ENCODE data around the gene NMNAT3.

NMNAT3 gene

DNA sequence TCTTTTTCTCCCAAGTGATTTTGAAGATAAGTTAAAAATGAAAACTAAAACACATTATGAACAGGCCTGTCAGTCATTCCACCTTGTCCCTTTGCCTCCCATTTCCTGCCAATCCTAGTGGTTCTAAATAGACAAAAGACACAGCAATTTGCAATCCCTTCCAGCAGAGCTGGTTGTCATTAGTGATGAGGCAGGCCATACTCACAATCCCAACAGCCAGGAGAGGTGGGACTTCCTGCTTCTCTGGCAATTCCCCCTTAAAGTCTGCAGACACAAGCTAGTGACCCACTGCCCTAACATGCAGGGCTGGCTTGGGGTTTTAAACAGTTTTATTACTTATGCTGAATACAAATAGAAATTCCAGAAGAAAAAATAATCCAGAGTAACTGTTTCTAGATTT is 99.9 kb downstream of the NMNAT3 start:
- no peak overlapping the region for H3K9ac ChIP-seq (ENCODE audit: low read length)
- H3K9me3 ChIP-seq (ENCODE audit: low read length), result no peaks in the 10 kb centered on the region
- H3K4me3 ChIP-seq (ENCODE audit: low read depth in 1 of 2, low read length in 2 of 2), result no peak overlapping the region
- no peak overlapping the region for H3K27ac ChIP-seq (ENCODE audit: low read depth, low read length)
- no peaks in the 10 kb centered on the region for H3K36me3 ChIP-seq (ENCODE audit: insufficient read depth, low read length)
- no peaks in the 10 kb centered on the region for H3K27me3 ChIP-seq (ENCODE audit: control insufficient read depth in 1 of 2, insufficient read depth in 2 of 2, low read length in 2 of 2)
- peaks cover 13% of the 10 kb centered on the region for H3K4me1 ChIP-seq (ENCODE audit: insufficient read depth, low read length)

DNA sequence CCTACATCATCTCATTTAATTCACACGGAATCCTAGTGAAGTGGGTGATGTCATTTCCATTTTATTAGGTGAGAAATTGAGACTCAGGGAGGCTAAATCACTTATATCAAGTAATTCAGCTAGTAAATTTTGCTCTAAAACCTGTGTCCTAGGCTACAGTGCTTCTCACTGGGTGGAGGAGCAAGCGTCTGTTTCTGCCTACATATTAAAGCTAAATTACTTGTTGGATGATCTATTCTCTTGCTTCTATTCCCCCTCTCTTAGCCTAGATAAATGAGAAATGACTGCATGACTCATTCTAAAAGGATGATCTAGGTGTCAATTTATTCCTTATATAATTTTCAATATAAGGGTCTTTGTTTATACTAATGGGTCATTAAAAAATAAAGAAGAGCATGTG is 100.4 kb downstream of the NMNAT3 start:
- no peak overlapping the region for H3K9ac ChIP-seq (ENCODE audit: low read length)
- H3K27me3 ChIP-seq (ENCODE audit: control insufficient read depth in 1 of 2, insufficient read depth in 2 of 2, low read length in 2 of 2), result no peaks in the 10 kb centered on the region
- no peak overlapping the region for H3K4me3 ChIP-seq (ENCODE audit: low read depth in 1 of 2, low read length in 2 of 2)

DNA sequence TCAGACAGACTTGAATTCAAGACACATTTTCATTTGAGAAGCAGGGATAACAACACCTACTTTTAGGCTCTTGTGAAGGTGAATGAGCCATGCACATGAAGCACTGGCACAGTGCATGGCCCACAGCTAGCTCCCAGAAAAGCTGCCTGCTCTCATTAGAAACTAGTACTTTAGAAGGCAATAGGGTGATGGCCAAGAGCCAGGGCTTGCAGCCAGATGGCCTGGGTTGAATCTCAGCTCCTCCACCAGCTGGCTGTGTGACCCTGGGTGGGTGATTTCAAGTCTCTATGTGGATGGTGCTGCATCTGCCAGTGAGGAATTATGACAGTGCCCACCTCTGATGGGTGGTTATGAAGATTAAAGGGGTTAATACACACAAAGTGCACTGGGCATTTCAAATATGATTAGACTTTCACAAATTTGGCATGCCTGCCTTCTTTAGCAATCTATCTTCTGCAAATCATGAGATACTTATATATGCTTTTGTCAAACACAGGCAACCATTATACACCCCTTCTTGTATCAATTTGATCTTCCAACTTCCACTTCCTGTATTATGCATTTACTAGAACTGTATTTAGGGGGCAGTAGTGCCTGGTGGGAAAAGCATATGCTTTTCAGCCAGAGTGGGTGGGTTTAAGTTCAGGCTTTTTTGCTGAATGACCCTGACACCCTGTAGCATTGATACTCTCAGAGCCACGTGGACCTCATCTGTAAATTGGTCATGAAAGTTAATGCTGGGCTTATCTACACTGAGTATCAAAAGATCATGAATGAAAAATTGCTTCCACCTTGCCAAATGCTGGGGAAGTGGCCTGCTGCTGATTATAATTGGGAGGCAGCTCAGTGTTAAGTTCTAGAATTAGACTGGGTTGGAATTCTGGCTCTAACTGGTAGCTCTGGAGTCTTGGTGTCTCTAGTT is 103.5 kb downstream of the NMNAT3 start:
- no peaks in the 10 kb centered on the region for H3K36me3 ChIP-seq (ENCODE audit: insufficient read depth, low read length)
- no peaks in the 10 kb centered on the region for H3K27me3 ChIP-seq (ENCODE audit: control insufficient read depth in 1 of 2, insufficient read depth in 2 of 2, low read length in 2 of 2)
- H3K4me3 ChIP-seq (ENCODE audit: low read depth in 1 of 2, low read length in 2 of 2), result no peak overlapping the region
- no peak overlapping the region for H3K9ac ChIP-seq (ENCODE audit: low read length)
- no peaks in the 10 kb centered on the region for H3K9me3 ChIP-seq (ENCODE audit: low read length)
- H3K27ac ChIP-seq (ENCODE audit: low read depth, low read length), result no peak overlapping the region
- peaks cover 13% of the 10 kb centered on the region for H3K4me1 ChIP-seq (ENCODE audit: insufficient read depth, low read length)

More for the DNA sequence above, 100.4 kb downstream of the NMNAT3 start:
- Histone ChIP-seq H3K27ac (ENCODE audit: low read depth, low read length) (no peak overlapping the region), H3K36me3 (ENCODE audit: insufficient read depth, low read length) (no peaks in the 10 kb centered on the region), H3K4me1 (ENCODE audit: insufficient read depth, low read length) (peaks cover 13% of the 10 kb centered on the region), H3K9me3 (ENCODE audit: low read length) (no peaks in the 10 kb centered on the region)

GRCh38 chr3:139572847-139573672 is 104.7 kb downstream of the NMNAT3 start:
- Histone ChIP-seq H3K36me3 (ENCODE audit: insufficient read depth, low read length) (no peaks in the 10 kb centered on the region), H3K9ac (ENCODE audit: low read length) (no peak overlapping the region), H3K27me3 (ENCODE audit: control insufficient read depth in 1 of 2, insufficient read depth in 2 of 2, low read length in 2 of 2) (no peaks in the 10 kb centered on the region), H3K9me3 (ENCODE audit: low read length) (no peaks in the 10 kb centered on the region), H3K4me3 (ENCODE audit: low read depth in 1 of 2, low read length in 2 of 2) (no peak overlapping the region), H3K4me1 (ENCODE audit: insufficient read depth, low read length) (peaks cover 13% of the 10 kb centered on the region), H3K27ac (ENCODE audit: low read depth, low read length) (no peak overlapping the region)

GRCh38 chr3:139571711-139572110 is 106.1 kb downstream of the NMNAT3 start:
- Histone ChIP-seq H3K4me1 (ENCODE audit: insufficient read depth, low read length) (peaks cover 13% of the 10 kb centered on the region), H3K27ac (ENCODE audit: low read depth, low read length) (no peak overlapping the region), H3K4me3 (ENCODE audit: low read depth in 1 of 2, low read length in 2 of 2) (no peak overlapping the region), H3K9ac (ENCODE audit: low read length) (no peak overlapping the region), H3K36me3 (ENCODE audit: insufficient read depth, low read length) (no peaks in the 10 kb centered on the region), H3K27me3 (ENCODE audit: control insufficient read depth in 1 of 2, insufficient read depth in 2 of 2, low read length in 2 of 2) (no peaks in the 10 kb centered on the region), H3K9me3 (ENCODE audit: low read length) (no peaks in the 10 kb centered on the region)

DNA sequence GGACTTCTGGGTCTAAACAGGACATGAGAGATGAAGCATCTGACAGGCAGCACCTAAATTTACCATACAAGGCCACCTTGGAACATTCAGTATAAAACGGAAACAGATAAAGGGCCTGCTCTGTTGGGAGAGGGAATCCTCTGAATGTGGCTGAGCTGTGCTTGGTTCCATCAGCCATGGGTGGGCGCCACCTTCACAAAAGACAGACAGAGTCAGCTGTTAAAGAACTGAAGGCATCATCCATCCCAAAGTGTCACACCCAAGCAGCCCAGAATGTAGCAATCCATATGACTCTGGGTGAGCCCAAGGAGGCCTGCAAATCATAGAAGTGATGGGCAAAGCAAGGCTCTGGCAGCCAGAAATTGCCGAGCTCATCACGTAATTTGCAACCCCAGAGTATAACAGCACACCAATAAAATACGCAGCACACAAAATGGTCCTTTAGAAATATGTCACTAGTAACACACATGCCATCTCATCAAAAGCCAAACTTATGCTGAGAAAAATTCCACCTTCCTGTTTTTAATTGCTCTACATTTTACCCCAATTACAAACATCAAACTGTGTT is 113.4 kb downstream of the NMNAT3 start:
- Histone ChIP-seq H3K9me3 (ENCODE audit: low read length) (no peaks in the 10 kb centered on the region), H3K4me1 (ENCODE audit: insufficient read depth, low read length) (no peaks in the 10 kb centered on the region), H3K27me3 (ENCODE audit: control insufficient read depth in 1 of 2, insufficient read depth in 2 of 2, low read length in 2 of 2) (no peaks in the 10 kb centered on the region), H3K9ac (ENCODE audit: low read length) (no peak overlapping the region), H3K36me3 (ENCODE audit: insufficient read depth, low read length) (no peaks in the 10 kb centered on the region), H3K27ac (ENCODE audit: low read depth, low read length) (no peak overlapping the region), H3K4me3 (ENCODE audit: low read depth in 1 of 2, low read length in 2 of 2) (no peak overlapping the region)

DNA sequence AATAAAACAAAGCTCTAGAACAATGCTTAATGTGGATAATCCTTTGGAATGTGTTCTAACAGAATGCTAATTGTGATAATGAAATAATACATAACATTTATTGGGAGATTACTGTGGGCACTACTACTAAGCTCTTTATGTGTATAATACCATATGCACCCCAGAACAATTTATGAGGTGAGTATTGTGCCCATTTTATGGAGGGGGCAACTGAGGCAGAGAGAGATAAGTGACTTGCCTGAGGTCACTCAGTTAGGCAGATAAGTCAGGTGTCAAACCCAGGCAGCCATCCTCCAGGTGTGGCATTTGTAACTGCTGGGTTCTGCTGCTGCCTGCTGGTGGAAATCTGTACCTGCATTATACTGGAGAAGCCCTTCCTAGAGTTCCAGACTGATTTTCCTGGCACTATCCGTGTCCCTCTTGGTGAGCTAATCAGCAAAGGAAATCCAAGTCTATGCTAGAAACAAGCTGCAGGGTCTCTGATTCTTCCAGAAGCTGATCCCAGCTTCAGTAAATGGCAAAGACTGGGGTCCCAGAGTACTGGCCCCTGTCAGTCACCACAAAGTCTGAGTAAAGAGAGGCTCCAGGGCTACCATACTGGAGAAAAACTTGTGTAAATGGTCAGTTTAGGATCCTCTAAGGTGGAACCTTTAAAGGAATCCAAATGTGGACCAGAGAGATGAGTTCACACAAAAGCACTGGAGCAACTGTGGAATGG is 115.7 kb downstream of the NMNAT3 start:
- Histone ChIP-seq H3K36me3 (ENCODE audit: insufficient read depth, low read length) (no peaks in the 10 kb centered on the region), H3K9me3 (ENCODE audit: low read length) (no peaks in the 10 kb centered on the region), H3K27me3 (ENCODE audit: control insufficient read depth in 1 of 2, insufficient read depth in 2 of 2, low read length in 2 of 2) (no peaks in the 10 kb centered on the region), H3K4me3 (ENCODE audit: low read depth in 1 of 2, low read length in 2 of 2) (no peak overlapping the region), H3K27ac (ENCODE audit: low read depth, low read length) (no peak overlapping the region), H3K4me1 (ENCODE audit: insufficient read depth, low read length) (no peaks in the 10 kb centered on the region), H3K9ac (ENCODE audit: low read length) (no peak overlapping the region)

- Histone ChIP-seq H3K27me3 (ENCODE audit: control insufficient read depth in 1 of 2, insufficient read depth in 2 of 2, low read length in 2 of 2) (no peaks in the 10 kb centered on the region), H3K9ac (ENCODE audit: low read length) (no peak overlapping the region), H3K4me3 (ENCODE audit: low read depth in 1 of 2, low read length in 2 of 2) (no peak overlapping the region)
These were observed 116.4 kb downstream of the NMNAT3 start for GRCh38 chr3:139561255-139561817.

GRCh38 chr3:139560411-139560810 is 117.4 kb downstream of the NMNAT3 start:
- no peaks in the 10 kb centered on the region for H3K9me3 ChIP-seq (ENCODE audit: low read length)
- no peaks in the 10 kb centered on the region for H3K36me3 ChIP-seq (ENCODE audit: insufficient read depth, low read length)
- H3K9ac ChIP-seq (ENCODE audit: low read length), result no peak overlapping the region
- no peaks in the 10 kb centered on the region for H3K4me1 ChIP-seq (ENCODE audit: insufficient read depth, low read length)
- H3K27ac ChIP-seq (ENCODE audit: low read depth, low read length), result no peak overlapping the region
- H3K4me3 ChIP-seq (ENCODE audit: low read depth in 1 of 2, low read length in 2 of 2), result no peak overlapping the region
- H3K27me3 ChIP-seq (ENCODE audit: control insufficient read depth in 1 of 2, insufficient read depth in 2 of 2, low read length in 2 of 2), result no peaks in the 10 kb centered on the region

More at GRCh38 chr3:139561255-139561817, 116.4 kb downstream of the NMNAT3 start:
- Histone ChIP-seq H3K4me1 (ENCODE audit: insufficient read depth, low read length) (no peaks in the 10 kb centered on the region), H3K9me3 (ENCODE audit: low read length) (no peaks in the 10 kb centered on the region), H3K27ac (ENCODE audit: low read depth, low read length) (no peak overlapping the region), H3K36me3 (ENCODE audit: insufficient read depth, low read length) (no peaks in the 10 kb centered on the region)

GRCh38 chr3:139559541-139559940 is 118.2 kb downstream of the NMNAT3 start:
- H3K27ac ChIP-seq (ENCODE audit: low read depth, low read length), result no peak overlapping the region
- H3K4me3 ChIP-seq (ENCODE audit: low read depth in 1 of 2, low read length in 2 of 2), result no peak overlapping the region
- no peak overlapping the region for H3K9ac ChIP-seq (ENCODE audit: low read length)
- no peaks in the 10 kb centered on the region for H3K36me3 ChIP-seq (ENCODE audit: insufficient read depth, low read length)
- H3K27me3 ChIP-seq (ENCODE audit: control insufficient read depth in 1 of 2, insufficient read depth in 2 of 2, low read length in 2 of 2), result no peaks in the 10 kb centered on the region
- no peaks in the 10 kb centered on the region for H3K9me3 ChIP-seq (ENCODE audit: low read length)
- H3K4me1 ChIP-seq (ENCODE audit: insufficient read depth, low read length), result no peaks in the 10 kb centered on the region

Data from muscle layer of colon (tissue), 2 donors.